SK-N-MC (cell line): ENCODE measurements around the gene HRG.

Experiments
- EZH2 ChIP-seq: fragments of 200-600 bp; sonication (generic); IDR thresholded peaks from one replicate; pipeline ENCODE4 v1.6.1; 2017; ENCODE audit warnings: antibody characterized with exemption
- POLR2AphosphoS5 ChIP-seq: IDR thresholded peaks from 2 replicates; pipeline ENCODE4 v1.6.1; 2012; ENCODE audit warnings: mild to moderate bottlenecking, low read depth, low read length, borderline replicate concordance

GRCh38 chr3:186682812-186683211 lies 17.0 kb downstream of the HRG start:
- TF ChIP-seq EZH2 (no peak), POLR2AphosphoS5 (no peak)
